HG03565 (cell line): Measurements from ENCODE around the gene FOXN1.
"Not testable (repeated sequence)": the region's sequence is repeated elsewhere in the genome, so short reads cannot be mapped to it uniquely, and the experiment has no call there.

Experiments used
- ATAC-seq: cut with Tn5 transposase; IDR thresholded peaks from one replicate; pipeline ENCODE4 v1.9.1; 2021; ENCODE audit warnings: mild to moderate bottlenecking, moderate library complexity; ENCODE audit not compliant: unreplicated experiment

The FOXN1 gene, protein sequence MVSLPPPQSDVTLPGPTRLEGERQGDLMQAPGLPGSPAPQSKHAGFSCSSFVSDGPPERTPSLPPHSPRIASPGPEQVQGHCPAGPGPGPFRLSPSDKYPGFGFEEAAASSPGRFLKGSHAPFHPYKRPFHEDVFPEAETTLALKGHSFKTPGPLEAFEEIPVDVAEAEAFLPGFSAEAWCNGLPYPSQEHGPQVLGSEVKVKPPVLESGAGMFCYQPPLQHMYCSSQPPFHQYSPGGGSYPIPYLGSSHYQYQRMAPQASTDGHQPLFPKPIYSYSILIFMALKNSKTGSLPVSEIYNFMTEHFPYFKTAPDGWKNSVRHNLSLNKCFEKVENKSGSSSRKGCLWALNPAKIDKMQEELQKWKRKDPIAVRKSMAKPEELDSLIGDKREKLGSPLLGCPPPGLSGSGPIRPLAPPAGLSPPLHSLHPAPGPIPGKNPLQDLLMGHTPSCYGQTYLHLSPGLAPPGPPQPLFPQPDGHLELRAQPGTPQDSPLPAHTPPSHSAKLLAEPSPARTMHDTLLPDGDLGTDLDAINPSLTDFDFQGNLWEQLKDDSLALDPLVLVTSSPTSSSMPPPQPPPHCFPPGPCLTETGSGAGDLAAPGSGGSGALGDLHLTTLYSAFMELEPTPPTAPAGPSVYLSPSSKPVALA

GRCh38 chr17:28505986-28506665 is at the start of gene FOXN1:
TSS of gene FOXN1 (plus strand) at chr17:28506348. CDS start at chr17:28523970, 17,622 bp downstream.
- ATAC-seq = no peak

DNA sequence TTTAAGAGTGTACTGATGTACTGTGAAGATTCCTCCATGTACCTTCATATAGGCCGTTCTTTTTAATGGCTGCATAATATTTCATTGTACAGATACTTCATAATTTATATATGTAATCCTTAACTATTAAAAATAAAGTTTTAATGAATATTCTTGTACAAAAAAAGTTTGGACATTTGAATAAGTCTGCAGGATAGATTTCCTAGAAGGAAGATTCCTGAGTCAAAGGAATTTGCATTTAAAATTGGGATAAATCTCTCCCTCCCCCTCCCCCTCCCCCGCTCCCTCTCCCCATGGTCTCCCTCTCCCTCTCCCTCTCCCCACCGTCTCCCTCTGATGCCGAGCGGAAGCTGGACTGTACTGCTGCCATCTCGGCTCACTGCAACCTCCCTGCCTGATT is 48.3 kb upstream of the FOXN1 start:
- ATAC-seq = no peak

DNA sequence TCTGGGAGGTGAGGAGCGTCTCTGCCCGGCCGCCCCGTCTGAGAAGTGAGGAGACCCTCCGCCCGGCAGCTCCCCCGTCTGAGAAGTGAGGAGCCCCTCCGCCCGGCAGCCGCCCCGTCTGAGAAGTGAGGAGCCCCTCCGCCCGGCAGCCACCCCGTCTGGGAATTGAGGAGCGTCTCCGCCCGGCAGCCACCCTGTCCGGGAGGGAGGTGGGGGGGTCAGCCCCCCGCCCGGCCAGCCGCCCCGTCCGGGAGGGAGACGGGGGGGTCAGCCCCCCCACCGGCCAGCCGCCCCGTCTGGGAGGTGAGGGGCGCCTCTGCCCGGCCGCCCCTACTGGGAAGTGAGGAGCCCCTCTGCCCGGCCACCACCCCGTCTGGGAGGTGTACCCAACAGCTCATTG is 47.3 kb upstream of the FOXN1 start:
- ATAC-seq = not testable (repeated sequence)

GRCh38 chr17:28460901-28461300 is 45.2 kb upstream of the FOXN1 start:
- ATAC-seq = no peak

- ATAC-seq = no peak
Measured at GRCh38 chr17:28466001-28466400, 40.1 kb upstream of the FOXN1 start.

DNA sequence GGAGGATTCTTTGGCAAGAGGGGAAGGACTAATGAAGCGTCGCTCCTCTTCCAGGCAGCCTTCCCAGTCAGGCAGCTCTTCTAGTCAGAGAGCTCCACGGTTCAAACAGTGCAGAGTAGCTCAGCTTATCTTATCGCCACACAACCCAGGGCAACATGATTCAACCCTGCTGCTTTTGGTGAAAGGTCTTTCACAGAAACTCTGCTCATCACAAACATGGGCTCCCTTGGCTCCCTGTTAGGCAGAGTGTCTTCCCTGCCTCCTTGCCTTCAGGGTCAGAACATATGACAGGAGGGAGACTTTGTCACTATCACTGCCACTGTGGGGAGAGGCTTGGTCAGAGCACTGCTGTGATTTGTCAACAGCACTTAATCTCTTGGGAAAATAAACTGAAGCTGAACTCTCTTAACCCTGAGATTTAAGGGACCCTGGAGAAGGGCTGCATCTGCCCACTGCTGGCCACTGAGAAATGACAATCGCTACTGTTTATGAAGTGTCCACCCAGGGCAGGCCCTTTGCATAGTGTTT is 39.6 kb upstream of the FOXN1 start:
- ATAC-seq = no peak

- no peak for ATAC-seq
Measured at GRCh38 chr17:28467456-28468025, 38.6 kb upstream of the FOXN1 start.

DNA sequence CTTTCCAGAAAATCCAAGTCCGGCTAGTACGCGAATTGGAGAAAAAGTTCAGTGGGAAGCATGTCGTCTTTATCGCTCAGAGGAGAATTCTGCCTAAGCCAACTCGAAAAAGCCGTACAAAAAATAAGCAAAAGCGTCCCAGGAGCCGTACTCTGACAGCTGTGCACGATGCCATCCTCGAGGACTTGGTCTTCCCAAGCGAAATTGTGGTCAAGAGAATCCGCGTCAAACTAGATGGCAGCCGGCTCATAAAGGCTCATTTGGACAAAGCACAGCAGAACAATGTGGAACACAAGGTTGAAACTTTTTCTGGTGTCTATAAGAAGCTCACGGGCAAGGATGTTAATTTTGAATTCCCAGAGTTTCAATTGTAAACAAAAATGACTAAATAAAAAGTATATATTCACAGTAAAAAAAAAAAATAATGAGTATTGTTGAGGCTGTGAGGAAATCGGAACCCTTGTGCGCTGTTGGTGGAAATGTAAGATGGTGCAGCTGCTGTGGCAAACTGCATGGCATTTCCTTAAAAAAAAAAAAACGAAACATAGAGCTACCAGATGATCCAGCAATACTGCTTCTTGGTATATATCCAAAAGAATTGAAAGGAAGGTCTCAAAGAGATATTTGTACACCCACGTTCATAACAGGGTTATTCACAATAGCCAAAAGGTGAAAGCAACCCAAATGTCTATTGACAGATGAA is 38.0 kb upstream of the FOXN1 start:
- not testable (repeated sequence) for ATAC-seq

DNA sequence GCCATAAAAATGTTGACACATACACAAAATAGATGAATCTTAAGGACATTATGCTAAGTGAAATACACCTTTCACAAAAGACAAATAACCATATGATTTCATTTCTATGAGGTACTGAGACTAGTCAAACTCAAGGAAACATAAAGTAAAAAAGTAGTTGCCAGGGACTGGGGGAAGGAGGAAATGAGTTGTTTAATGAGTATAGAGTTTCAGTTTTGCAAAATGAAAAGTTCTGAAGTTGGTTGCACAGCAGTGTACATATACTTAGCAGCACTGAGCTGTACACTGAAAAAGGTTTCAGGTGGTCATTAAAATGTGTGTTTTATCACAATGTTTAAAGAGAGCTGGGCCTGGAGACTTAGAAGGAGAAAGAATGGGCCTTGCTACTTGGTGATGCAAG is 37.4 kb upstream of the FOXN1 start:
- peak; percentile 63 for ATAC-seq

- no peak for ATAC-seq
Measured at GRCh38 chr17:28469376-28469775, 36.8 kb upstream of the FOXN1 start.

DNA sequence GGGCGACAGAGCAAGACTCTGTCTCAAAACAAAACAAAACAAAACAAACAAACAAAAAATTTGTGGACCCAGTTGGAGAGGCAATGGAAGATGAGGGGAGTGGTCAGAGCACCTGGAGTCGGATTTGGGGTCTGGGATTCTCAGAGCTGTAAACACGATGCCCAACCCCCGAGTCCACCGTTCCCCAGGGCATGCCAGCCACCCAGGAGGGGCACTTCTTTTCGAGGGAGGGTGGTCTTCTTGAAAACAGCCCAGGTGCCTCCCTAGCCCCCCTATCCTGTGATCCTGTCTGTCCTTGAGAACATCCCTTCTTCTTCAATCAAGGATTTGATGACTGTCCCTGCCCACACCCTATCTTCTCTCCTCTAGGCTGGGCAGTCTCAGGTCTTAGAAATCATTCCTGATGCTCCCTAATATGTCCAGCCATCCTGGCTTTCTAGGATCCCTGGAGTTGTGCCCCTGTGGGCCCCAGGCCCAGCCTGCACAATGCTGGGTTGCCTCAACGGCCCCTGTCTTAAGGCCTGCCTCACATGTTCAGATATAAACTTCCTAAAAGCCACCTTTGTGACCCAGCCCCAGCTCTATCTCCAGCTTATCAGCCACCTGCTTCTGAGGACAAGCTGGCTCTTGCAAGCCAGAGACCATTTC is 35.8 kb upstream of the FOXN1 start:
- ATAC-seq = no peak

GRCh38 chr17:28470914-28471366 is 35.2 kb upstream of the FOXN1 start:
- no peak for ATAC-seq

DNA sequence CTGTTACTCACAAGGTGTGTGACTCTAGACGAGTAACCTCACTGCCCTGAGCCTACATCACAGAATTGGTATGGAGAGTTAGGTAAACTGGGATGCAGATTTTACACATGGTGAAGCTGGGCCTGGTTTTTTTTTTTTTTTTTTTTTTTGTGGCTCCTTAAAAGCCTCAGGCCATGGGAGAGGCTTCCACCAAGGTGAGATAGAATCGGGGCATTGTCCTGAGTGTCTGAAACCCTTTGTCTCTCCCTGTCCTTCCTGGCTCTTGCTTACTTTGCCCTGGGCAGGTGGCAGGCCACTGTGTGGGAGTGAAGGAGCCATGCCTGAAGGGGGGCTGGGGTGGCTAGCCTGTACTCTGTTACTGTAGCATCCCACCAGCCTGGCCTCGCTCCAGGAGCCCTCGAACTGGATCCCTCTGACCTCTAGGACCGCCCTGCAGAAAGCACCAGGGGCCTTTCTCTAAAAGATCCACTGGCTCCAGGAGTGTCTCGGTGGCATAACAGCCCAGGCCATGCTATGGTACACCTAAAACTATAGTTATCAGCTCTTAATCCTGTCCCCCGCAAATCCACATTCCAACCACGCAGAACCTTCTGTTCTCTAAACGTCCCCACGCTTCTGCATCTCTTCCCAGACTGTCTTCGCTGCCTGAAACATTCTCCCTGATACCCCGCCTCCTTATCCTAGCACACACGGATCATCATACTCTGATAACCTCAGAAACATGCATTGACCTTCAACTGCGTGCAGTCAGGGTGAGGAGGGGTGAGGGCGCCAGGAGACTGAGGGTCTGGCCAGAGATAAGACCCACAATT is 34.4 kb upstream of the FOXN1 start:
- no peak for ATAC-seq

DNA sequence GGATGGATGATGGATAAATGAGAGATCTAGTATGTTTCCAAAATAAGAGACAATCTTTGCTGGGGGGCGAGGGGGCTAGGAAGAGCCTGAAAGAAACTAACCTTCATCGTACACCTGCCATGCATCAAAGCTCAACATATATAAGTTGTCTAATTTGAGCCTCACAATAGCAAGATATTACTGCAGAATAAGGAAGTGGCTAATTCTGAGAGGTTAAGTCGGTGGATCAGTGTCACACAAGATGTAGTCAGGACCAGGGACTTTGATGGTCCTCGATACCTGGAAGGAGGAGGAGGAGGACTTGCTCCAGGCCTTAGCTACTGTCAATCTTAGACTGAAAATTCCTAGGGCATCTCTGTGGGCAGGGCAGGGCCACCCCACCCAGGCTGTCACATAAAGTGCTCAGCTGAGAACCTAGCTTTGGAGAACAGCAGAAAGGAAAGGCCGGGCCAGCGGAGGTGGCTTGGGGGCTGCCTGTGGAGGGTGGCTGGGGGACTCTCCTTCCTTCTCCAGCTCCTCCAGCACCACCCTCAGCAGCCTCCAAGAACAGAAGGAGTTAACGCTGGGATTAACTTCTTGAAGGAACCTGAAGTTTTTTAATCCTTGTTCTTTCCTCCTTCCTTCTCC is 33.2 kb upstream of the FOXN1 start:
- no peak for ATAC-seq

- no peak for ATAC-seq
Measured at GRCh38 chr17:28473542-28473941, 32.6 kb upstream of the FOXN1 start, which contains the start of gene SLC13A2. TSS of gene SLC13A2 (plus strand) at chr17:28473644. CDS start at chr17:28473713, 69 bp downstream.

GRCh38 chr17:28474111-28474531 is 32.0 kb upstream of the FOXN1 start:
- ATAC-seq = no peak

- ATAC-seq = no peak
Measured at GRCh38 chr17:28475151-28475900, 30.8 kb upstream of the FOXN1 start.
